ENCODE results near the gene ATN1.
A peak's percentile ranks its signal among the peaks of the same experiment; 100 is the strongest.
"Not testable (repeated sequence)": the region's sequence is repeated elsewhere in the genome, so short reads cannot be mapped to it uniquely, and the experiment has no call there.

Gene ATN1

GRCh38 chr12:6927379-6928021 lies at the start of gene ATN1:
Gene ATN1 (plus strand): TSS chr12:6927959. CDS start chr12:6934002, 6,043 bp downstream.
- peak; percentile 62 to 67 for DNase-seq

- DNase-seq, result not testable (repeated sequence)
These were observed 47.9 kb upstream of the ATN1 start for GRCh38 chr12:6879824-6880223.

GRCh38 chr12:6883252-6883651 lies 44.5 kb upstream of the ATN1 start:
- DNase-seq, result no peak

GRCh38 chr12:6883683-6884082 lies 44.1 kb upstream of the ATN1 start:
- DNase-seq, result no peak

GRCh38 chr12:6884539-6884938 lies 43.2 kb upstream of the ATN1 start:
- DNase-seq, result no peak

- not testable (repeated sequence) for DNase-seq
These were observed 41.4 kb upstream of the ATN1 start for GRCh38 chr12:6886206-6886999.

GRCh38 chr12:6887460-6887859 lies 40.3 kb upstream of the ATN1 start:
- no peak for DNase-seq

GRCh38 chr12:6888360-6888759 lies 39.4 kb upstream of the ATN1 start:
- no peak for DNase-seq

- DNase-seq, result not testable (repeated sequence)
These were observed 39.0 kb upstream of the ATN1 start for GRCh38 chr12:6888794-6889193.

GRCh38 chr12:6889775-6890573 lies 37.8 kb upstream of the ATN1 start:
- not testable (repeated sequence) for DNase-seq

- peak; percentile 98 to 99 for DNase-seq
These were observed 36.7 kb upstream of the ATN1 start for GRCh38 chr12:6890789-6891645.

- DNase-seq, result peak in 1 of 2 experiments; percentile 48
These were observed 36.1 kb upstream of the ATN1 start for GRCh38 chr12:6891646-6892001.

GRCh38 chr12:6892683-6893082 lies 35.1 kb upstream of the ATN1 start:
- not testable (repeated sequence) for DNase-seq

GRCh38 chr12:6894321-6894720 lies 33.4 kb upstream of the ATN1 start:
- no peak for DNase-seq

- DNase-seq, result no peak
These were observed 30.8 kb upstream of the ATN1 start for GRCh38 chr12:6896846-6897435.

- DNase-seq, result no peak
These were observed 28.3 kb upstream of the ATN1 start for GRCh38 chr12:6899427-6899826.

- no peak for DNase-seq
These were observed 27.8 kb upstream of the ATN1 start for GRCh38 chr12:6899837-6900519.

- DNase-seq, result no peak
These were observed 25.3 kb upstream of the ATN1 start for GRCh38 chr12:6902448-6902847.

GRCh38 chr12:6903722-6904121 lies 24.0 kb upstream of the ATN1 start:
- no peak for DNase-seq

GRCh38 chr12:6904280-6905276 lies 23.2 kb upstream of the ATN1 start, which contains the start of gene LRRC23:
Gene LRRC23 (plus strand): TSS chr12:6904822. CDS start chr12:6905634, 812 bp downstream.
- peak; percentile 98 to 99 for DNase-seq
